Measurements from ENCODE around the gene DMPK. TPM values are rescaled to one million over a fixed set of nuclear protein-coding genes. Genes with fewer than 3 reads are reported as not detected.

DMPK gene
- total RNA-seq, 1 experiment from 2014 or later = 18.3 TPM

DNA sequence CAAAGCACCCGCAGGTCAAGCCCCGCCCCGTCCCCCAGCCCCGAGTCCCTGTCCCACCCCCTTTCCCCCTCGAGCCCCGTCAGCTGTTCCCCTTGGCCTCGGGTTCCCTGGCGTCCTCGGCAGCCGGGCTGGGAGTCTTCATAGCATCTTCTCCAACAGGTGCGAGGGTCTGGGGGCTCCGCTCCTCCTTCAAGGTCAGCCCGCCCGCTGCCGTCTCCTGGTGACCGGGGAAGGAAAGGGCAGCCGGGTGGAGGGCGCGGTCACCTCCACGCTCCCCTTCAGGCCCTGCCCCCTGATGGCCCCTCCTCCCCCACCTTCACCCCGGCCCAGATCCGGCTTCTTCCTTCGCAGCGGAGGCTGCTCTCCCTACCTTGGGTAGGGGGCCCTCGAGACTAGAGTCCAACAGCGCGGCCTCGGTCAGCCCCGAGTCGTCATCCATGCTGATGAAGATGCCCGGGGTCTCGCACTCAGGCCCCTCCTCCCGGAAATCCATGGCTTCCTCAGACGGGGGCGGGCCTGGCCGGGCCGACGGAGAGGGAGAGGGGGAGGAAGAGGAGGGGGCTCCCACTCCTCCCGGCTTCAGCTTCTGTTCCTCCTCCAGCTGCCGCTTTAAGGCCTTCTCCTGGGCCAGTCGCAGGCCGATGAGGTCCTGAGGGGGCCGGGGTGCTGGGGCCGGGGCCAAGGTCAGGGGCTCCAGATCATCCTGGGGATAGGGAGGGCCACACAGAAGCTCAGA is 33.4 kb upstream of the DMPK start:
- no peaks in the 10 kb centered on the region for H3K79me2 ChIP-seq (ENCODE audit: low read length)
- CTCF ChIA-PET = no interaction called here
- TF ChIP-seq EZH2phosphoT487 (IDR thresholded peaks at IDR 0.05; ENCODE audit: borderline replicate concordance, low read length) = no peak
- DNase-seq (no peak), ATAC-seq (no peak)
- no TSS peak for BruUV-seq (replicated peaks)
- no peak overlapping the region for H3K27ac ChIP-seq (ENCODE audit: low read length)
- H3K36me3 ChIP-seq (ENCODE audit: low read depth, low read length) = no peaks in the 10 kb centered on the region; the same call in 1 of the 2 replicates
- no peak overlapping the region for H3K4me3 ChIP-seq (ENCODE audit: low read length)
- H3K4me2 ChIP-seq (ENCODE audit: low read length) = no peak overlapping the region
- no peaks in the 10 kb centered on the region for H3K9me3 ChIP-seq (ENCODE audit: low read length)
- H3K27me3 ChIP-seq (ENCODE audit: low read length) = no peaks in the 10 kb centered on the region
- no peaks in the 10 kb centered on the region; the same call in 1 of the 2 replicates for H3K4me1 ChIP-seq (ENCODE audit: insufficient read depth, low read length)
- no peaks in the 10 kb centered on the region for H3F3A ChIP-seq (ENCODE audit: low read length, unreplicated experiment)
- POLR2A ChIA-PET (ENCODE audit: unreplicated experiment) = no interaction called here
- intact Hi-C loops (cut with micrococcal nuclease) = no loop called here
- no peak overlapping the region for H3K9ac ChIP-seq (ENCODE audit: low read length)
- no peak overlapping the region for H2AFZ ChIP-seq (ENCODE audit: low read length)
- no peaks in the 10 kb centered on the region for H4K20me1 ChIP-seq (ENCODE audit: low read length)
- H3K9me2 ChIP-seq (replicated peaks; ENCODE audit: low read length) = no peaks in the 10 kb centered on the region

DNA sequence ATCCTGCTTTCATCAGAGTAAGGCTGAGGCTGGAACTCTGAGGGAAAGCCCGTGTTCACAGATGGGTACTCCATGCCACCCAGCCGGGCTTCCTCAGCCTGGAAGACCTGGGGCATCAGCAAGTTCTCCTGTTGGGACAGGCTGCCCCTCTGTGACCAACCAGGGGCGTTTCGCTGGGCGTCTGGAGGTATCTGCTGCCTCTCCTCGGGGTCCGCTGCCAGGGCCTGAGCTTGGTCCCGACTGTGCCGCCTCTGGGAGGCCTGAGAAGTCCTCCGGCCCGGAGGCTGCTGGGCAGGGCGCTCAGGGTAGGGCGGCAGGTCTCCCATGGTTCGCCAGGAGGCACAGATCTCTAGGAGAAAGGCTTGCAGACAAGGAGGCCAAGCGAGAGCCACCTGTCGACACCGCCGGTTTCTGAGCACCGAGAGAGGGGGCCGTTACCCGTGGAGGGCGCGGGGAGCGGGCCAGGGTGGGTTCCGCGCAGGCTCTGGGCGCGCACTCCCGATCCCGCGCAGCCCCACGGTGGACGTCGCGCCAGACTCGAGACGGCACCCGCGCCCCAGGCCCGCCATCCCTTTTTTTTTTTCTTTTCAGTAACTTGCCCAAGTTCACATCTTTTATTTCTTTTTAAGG is 32.7 kb upstream of the DMPK start, which contains the start of gene RSPH6A:
Gene RSPH6A (minus strand): TSS at position 458 of the 630 bp plus-strand sequence. CDS start 132 bp downstream, at position 326.
- Histone ChIP-seq H3K9ac (ENCODE audit: low read length) (no peak within 1 kb of the TSS), H3K36me3 (ENCODE audit: low read depth, low read length) (no peaks in the 10 kb centered on the region; the same call in 1 of the 2 replicates), H3F3A (ENCODE audit: low read length, unreplicated experiment) (no peaks in the 10 kb centered on the region), H3K4me1 (ENCODE audit: insufficient read depth, low read length) (no peaks in the 10 kb centered on the region; the same call in 1 of the 2 replicates), H3K27me3 (ENCODE audit: low read length) (no peaks in the 10 kb centered on the region), H3K9me3 (ENCODE audit: low read length) (no peaks in the 10 kb centered on the region), H4K20me1 (ENCODE audit: low read length) (no peaks in the 10 kb centered on the region), H3K79me2 (ENCODE audit: low read length) (no peaks in the 10 kb centered on the region), H3K4me3 (ENCODE audit: low read length) (no peak within 1 kb of the TSS), H3K27ac (ENCODE audit: low read length) (no peak within 1 kb of the TSS), H3K9me2 (replicated peaks; ENCODE audit: low read length) (no peaks in the 10 kb centered on the region), H3K4me2 (ENCODE audit: low read length) (no peak within 1 kb of the TSS), H2AFZ (ENCODE audit: low read length) (no peak within 1 kb of the TSS)
- no peak for ATAC-seq
- no TSS peak for BruUV-seq (replicated peaks)
- no peak for TF ChIP-seq EZH2 (IDR thresholded peaks at IDR 0.05; ENCODE audit: low read length, unreplicated experiment)
- TF ChIP-seq EZH2phosphoT487 (IDR thresholded peaks at IDR 0.05; ENCODE audit: borderline replicate concordance, low read length) = no peak
- TF ChIP-seq, protein P1, sequence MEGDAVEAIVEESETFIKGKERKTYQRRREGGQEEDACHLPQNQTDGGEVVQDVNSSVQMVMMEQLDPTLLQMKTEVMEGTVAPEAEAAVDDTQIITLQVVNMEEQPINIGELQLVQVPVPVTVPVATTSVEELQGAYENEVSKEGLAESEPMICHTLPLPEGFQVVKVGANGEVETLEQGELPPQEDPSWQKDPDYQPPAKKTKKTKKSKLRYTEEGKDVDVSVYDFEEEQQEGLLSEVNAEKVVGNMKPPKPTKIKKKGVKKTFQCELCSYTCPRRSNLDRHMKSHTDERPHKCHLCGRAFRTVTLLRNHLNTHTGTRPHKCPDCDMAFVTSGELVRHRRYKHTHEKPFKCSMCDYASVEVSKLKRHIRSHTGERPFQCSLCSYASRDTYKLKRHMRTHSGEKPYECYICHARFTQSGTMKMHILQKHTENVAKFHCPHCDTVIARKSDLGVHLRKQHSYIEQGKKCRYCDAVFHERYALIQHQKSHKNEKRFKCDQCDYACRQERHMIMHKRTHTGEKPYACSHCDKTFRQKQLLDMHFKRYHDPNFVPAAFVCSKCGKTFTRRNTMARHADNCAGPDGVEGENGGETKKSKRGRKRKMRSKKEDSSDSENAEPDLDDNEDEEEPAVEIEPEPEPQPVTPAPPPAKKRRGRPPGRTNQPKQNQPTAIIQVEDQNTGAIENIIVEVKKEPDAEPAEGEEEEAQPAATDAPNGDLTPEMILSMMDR (conservative IDR thresholded peaks at IDR 0.05; ENCODE audit: low read depth, low read length) = no peak
- POLR2A ChIA-PET (ENCODE audit: unreplicated experiment) = no interaction called here
- DNase-seq = no peak
- CTCF ChIA-PET = no interaction called here
- intact Hi-C loops (cut with micrococcal nuclease) = no loop called here

DNA sequence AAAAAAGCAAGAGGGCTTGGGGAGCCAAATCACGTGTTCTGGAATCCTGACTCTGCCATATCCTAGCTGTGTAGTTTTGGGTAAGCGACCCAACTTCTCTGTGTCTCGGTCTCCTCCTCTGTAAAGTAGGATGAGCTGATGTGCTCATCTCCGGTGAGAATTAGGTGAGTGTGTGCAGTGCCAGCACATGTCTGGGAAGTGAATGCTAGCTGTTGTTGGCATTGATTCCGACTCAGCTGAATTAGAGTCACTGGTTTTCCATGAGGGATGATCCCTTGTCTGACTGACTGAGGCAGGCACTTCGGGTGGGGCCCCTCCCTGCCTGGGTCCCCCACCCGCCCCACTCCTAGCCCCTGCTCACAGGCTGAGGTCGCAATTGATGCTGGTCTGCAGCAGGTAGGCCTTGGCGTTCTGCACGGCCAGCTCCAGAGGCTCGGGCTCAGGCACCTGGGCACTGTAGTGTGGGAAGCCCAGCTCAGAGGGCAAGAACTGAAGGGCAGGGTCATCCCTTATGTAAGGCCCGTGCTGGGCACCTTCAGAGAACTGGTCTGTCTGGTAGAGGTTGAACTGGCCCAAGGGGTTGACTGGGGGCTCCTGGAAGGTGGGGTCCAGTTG is 32.0 kb upstream of the DMPK start:
- Histone ChIP-seq H3K4me1 (ENCODE audit: insufficient read depth, low read length) (peaks cover 7% of the 10 kb centered on the region), H3K27me3 (ENCODE audit: low read length) (no peaks in the 10 kb centered on the region), H3K9me2 (replicated peaks; ENCODE audit: low read length) (no peaks in the 10 kb centered on the region), H3K36me3 (ENCODE audit: low read depth, low read length) (no peaks in the 10 kb centered on the region; the same call in 1 of the 2 replicates), H3K27ac (ENCODE audit: low read length) (no peak overlapping the region), H2AFZ (ENCODE audit: low read length) (no peak overlapping the region), H3K9ac (ENCODE audit: low read length) (no peak overlapping the region), H3F3A (ENCODE audit: low read length, unreplicated experiment) (no peaks in the 10 kb centered on the region), H3K4me3 (ENCODE audit: low read length) (no peak overlapping the region), H4K20me1 (ENCODE audit: low read length) (no peaks in the 10 kb centered on the region), H3K4me2 (ENCODE audit: low read length) (no peak overlapping the region), H3K9me3 (ENCODE audit: low read length) (no peaks in the 10 kb centered on the region), H3K79me2 (ENCODE audit: low read length) (no peaks in the 10 kb centered on the region)
- BruUV-seq (replicated peaks) = no TSS peak
- DNase-seq (no peak), ATAC-seq (no peak)
- TF ChIP-seq, protein P1 (conservative IDR thresholded peaks at IDR 0.05; ENCODE audit: low read depth, low read length) = no peak
- TF ChIP-seq EZH2 (IDR thresholded peaks at IDR 0.05; ENCODE audit: low read length, unreplicated experiment) (no peak), EZH2phosphoT487 (IDR thresholded peaks at IDR 0.05; ENCODE audit: borderline replicate concordance, low read length) (no peak)
- CTCF ChIA-PET = no interaction called here
- POLR2A ChIA-PET (ENCODE audit: unreplicated experiment) = no interaction called here
- intact Hi-C loops (cut with micrococcal nuclease) = no loop called here

Data from PC-3 (cell line).